ENCODE results near the gene FHL5.
"Not testable (repeated sequence)": the region's sequence is repeated elsewhere in the genome, so short reads cannot be mapped to it uniquely, and the experiment has no call there.

DNA sequence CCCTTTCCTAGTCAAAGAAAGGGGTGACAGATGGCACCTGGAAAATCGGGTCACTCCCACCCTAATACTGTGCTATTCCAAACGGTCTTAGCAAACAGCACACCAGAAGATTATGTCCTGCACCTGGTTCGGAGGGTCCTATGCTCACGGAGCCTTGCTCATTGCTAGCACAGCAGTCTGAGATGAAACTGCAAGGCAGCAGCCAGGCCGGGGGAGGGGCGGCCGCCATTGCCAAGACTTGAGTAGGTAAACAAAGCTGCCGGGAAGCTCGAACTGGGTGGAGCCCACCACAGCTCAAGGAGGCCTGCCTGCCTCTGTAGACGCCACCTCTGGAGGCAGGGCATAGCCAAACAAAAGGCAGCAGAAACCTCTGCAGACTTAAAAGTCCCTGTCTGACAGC, 75.1 kb downstream of the FHL5 start:
- TF ChIP-seq, protein P1, sequence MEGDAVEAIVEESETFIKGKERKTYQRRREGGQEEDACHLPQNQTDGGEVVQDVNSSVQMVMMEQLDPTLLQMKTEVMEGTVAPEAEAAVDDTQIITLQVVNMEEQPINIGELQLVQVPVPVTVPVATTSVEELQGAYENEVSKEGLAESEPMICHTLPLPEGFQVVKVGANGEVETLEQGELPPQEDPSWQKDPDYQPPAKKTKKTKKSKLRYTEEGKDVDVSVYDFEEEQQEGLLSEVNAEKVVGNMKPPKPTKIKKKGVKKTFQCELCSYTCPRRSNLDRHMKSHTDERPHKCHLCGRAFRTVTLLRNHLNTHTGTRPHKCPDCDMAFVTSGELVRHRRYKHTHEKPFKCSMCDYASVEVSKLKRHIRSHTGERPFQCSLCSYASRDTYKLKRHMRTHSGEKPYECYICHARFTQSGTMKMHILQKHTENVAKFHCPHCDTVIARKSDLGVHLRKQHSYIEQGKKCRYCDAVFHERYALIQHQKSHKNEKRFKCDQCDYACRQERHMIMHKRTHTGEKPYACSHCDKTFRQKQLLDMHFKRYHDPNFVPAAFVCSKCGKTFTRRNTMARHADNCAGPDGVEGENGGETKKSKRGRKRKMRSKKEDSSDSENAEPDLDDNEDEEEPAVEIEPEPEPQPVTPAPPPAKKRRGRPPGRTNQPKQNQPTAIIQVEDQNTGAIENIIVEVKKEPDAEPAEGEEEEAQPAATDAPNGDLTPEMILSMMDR (conservative IDR thresholded peaks at IDR 0.05; ENCODE audit: low read depth in 2 of 2): not testable (repeated sequence)
- not testable (repeated sequence) for TF ChIP-seq EZH2phosphoT487 (IDR thresholded peaks at IDR 0.05; ENCODE audit: unreplicated experiment); ZNF114 (CRISPR knock-in tag; IDR thresholded peaks at IDR 0.05); POLR2AphosphoS5 (IDR thresholded peaks at IDR 0.05; ENCODE audit: low read depth); REST (IDR thresholded peaks at IDR 0.05; ENCODE audit: unreplicated experiment)

All from GM23338 (cell line).